ENCODE measurements around the gene IGFBP5. TPM values are rescaled to one million over a fixed set of nuclear protein-coding genes. Genes with fewer than 3 reads are reported as not detected.

Gene IGFBP5
- total RNA-seq, 1 experiment from 2014 or later = 3.9 TPM

GRCh38 chr2:216696751-216697560 is 1.6 kb upstream of the IGFBP5 start:
- no TSS peak for BruUV-seq (replicated peaks)
- Histone ChIP-seq H3K9me3 (ENCODE audit: control insufficient read depth in 1 of 2, insufficient read depth in 1 of 2, low read depth in 1 of 2, low read length in 2 of 2) (no peaks in the 10 kb centered on the region), H3K79me2 (ENCODE audit: insufficient read depth, low read length) (no peaks in the 10 kb centered on the region), H4K20me1 (ENCODE audit: insufficient read depth) (no peaks in the 10 kb centered on the region), H3K4me1 (ENCODE audit: control insufficient read depth in 1 of 2, insufficient read depth in 2 of 2, low read length in 2 of 2) (peaks cover 20 to 47% of the 10 kb centered on the region in 2 experiments), H2AFZ (ENCODE audit: low read depth, low read length, poor library complexity, severe bottlenecking) (peak overlapping the region; percentile 60), H3K9ac (ENCODE audit: low read length) (no peak overlapping the region), H3K9me2 (ENCODE audit: insufficient read depth) (no peaks in the 10 kb centered on the region), H3K4me3 (replicated peaks in 1 of 2; ENCODE audit: low read depth in 1 of 2, low read length in 2 of 2) (no peak overlapping the region), H3K4me2 (ENCODE audit: low read length) (peak overlapping the region; percentile 22; the same call in 1 of the 2 replicates), H3K36me3 (ENCODE audit: control insufficient read depth in 1 of 2, insufficient read depth in 2 of 2, low read length in 2 of 2) (no peaks in the 10 kb centered on the region), H3K27me3 (ENCODE audit: insufficient read depth, low read length) (peaks cover 22% of the 10 kb centered on the region; the same call in 1 of the 2 replicates), H3K27ac (ENCODE audit: low read depth, low read length) (no peak overlapping the region)
- DNase-seq (ENCODE audit: low read depth, low spot score) = peak; percentile 48
- intact Hi-C loops (cut with micrococcal nuclease) = loop anchor here (1.0 to 5.0 kb wide), 5 partner anchors 445 to 1015 kb away; no protein-coding TSS in a partner anchor
- peak; percentile 50 for ATAC-seq
- POLR2A ChIA-PET = no interaction called here
- RAD21 ChIA-PET (ENCODE audit: low non-redundant PET in 1 of 2, low total read pairs in 2 of 2, uncharacterized antibody in 2 of 2, unreplicated experiment in 2 of 2) = no interaction called here
- CTCF ChIA-PET = interaction anchor here (1.0 to 2.8 kb wide), 6 partner anchors 10 to 814 kb away, joined by 3 to 18 read pairs (median 4); no protein-coding TSS in a partner anchor
- TF ChIP-seq SIN3A (IDR thresholded peaks at IDR 0.05; ENCODE audit: low read depth) = no peak
- no peak for TF ChIP-seq CBX3 (IDR thresholded peaks at IDR 0.05; ENCODE audit: low read depth)
- no peak for TF ChIP-seq FOSL1 (IDR thresholded peaks at IDR 0.05; ENCODE audit: low read depth)
- no peak for TF ChIP-seq SP1 (IDR thresholded peaks at IDR 0.05; ENCODE audit: low read depth)
- TF ChIP-seq EZH2phosphoT487 (IDR thresholded peaks at IDR 0.05; ENCODE audit: borderline replicate concordance) = no peak
- TF ChIP-seq YY1 (IDR thresholded peaks at IDR 0.05; ENCODE audit: extremely low read depth, insufficient replicate concordance, low read depth, low read length) = no peak
- TF ChIP-seq CTCF (IDR thresholded peaks at IDR 0.05 in 2 of 3, conservative IDR thresholded peaks at IDR 0.05 in 1 of 3; ENCODE audit: borderline replicate concordance in 1 of 3, insufficient read depth in 1 of 3, low read depth in 2 of 3, low read length in 2 of 3) = peak; percentile 52 to 70 (median 69)
- no peak for TF ChIP-seq ZNF274 (IDR thresholded peaks at IDR 0.05; ENCODE audit: low read depth, low read length)
- TF ChIP-seq ELF1 (IDR thresholded peaks at IDR 0.05; ENCODE audit: borderline replicate concordance, low read depth) = no peak
- no peak for TF ChIP-seq ZBTB33 (IDR thresholded peaks at IDR 0.05; ENCODE audit: extremely low read depth, insufficient replicate concordance, low read length)
- no peak for TF ChIP-seq POLR2A (IDR thresholded peaks at IDR 0.05; ENCODE audit: borderline replicate concordance, extremely low read depth, insufficient read depth, insufficient read length)
- no peak for TF ChIP-seq POLR2AphosphoS5 (IDR thresholded peaks at IDR 0.05; ENCODE audit: low read depth, low read length)
- no peak for TF ChIP-seq SRF (IDR thresholded peaks at IDR 0.05; ENCODE audit: low read depth)
- peak; percentile 70 for TF ChIP-seq RAD21 (IDR thresholded peaks at IDR 0.05; ENCODE audit: low read depth)
- no peak for TF ChIP-seq EZH2 (IDR thresholded peaks at IDR 0.05)
- TF ChIP-seq ZFX (IDR thresholded peaks at IDR 0.05) = no peak
- TF ChIP-seq EGR1 (IDR thresholded peaks at IDR 0.05; ENCODE audit: low read depth) = no peak
- 0 out of 2 replicates have a peak, but pooled peaks have one; percentile 20 for TF ChIP-seq CEBPB (IDR thresholded peaks at IDR 0.05; ENCODE audit: low read depth)
- no peak for TF ChIP-seq REST (IDR thresholded peaks at IDR 0.05; ENCODE audit: low read depth)
- no peak for TF ChIP-seq JUND (IDR thresholded peaks at IDR 0.05)
